ENCODE measurements around the gene PSAPL1.

The PSAPL1 gene

DNA sequence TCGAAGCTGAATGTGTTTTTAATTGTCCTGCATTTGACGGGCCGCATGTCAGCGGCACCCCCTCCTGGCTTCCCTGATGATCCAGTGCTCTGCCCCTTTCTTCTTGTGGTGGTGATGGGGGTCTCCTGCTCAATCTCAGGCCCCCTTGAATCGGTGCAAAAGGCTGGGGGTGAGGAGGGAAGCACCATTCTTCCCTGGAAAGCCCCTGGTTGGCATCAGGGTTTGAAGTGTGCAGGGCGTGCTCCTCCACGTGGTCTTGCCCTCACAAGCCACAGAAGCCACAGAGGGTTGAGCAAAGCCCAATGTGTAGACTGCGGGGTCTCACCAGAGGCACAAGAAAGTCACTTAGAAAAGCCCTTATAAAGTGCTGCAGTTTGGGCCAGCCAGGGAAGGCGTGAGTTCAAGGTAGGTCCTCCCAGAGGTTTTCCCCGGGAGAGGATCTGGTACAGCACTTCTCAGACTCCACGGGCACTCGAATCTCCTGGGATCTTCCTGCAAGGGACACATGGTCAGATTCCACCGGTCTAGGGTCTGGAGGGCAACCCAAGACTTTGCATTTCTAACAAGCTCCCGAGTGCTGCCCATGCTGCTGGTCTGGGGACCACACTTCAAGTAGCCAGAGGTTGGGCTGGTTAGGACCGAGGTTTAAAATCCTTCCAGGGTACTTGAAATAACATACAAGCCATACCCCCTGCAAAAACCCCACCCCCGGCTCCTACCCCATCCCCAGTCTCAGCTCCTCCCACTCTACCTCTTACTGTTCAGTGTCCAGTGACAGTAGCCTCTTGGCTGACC lies 35.1 kb downstream of the PSAPL1 start:
- H3K9me3 ChIP-seq (ENCODE audit: severe bottlenecking), result no peaks in the 10 kb centered on the region
- TF ChIP-seq, protein P1, sequence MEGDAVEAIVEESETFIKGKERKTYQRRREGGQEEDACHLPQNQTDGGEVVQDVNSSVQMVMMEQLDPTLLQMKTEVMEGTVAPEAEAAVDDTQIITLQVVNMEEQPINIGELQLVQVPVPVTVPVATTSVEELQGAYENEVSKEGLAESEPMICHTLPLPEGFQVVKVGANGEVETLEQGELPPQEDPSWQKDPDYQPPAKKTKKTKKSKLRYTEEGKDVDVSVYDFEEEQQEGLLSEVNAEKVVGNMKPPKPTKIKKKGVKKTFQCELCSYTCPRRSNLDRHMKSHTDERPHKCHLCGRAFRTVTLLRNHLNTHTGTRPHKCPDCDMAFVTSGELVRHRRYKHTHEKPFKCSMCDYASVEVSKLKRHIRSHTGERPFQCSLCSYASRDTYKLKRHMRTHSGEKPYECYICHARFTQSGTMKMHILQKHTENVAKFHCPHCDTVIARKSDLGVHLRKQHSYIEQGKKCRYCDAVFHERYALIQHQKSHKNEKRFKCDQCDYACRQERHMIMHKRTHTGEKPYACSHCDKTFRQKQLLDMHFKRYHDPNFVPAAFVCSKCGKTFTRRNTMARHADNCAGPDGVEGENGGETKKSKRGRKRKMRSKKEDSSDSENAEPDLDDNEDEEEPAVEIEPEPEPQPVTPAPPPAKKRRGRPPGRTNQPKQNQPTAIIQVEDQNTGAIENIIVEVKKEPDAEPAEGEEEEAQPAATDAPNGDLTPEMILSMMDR (IDR thresholded peaks at IDR 0.05; ENCODE audit: low read depth, low read length), result no peak
- no peak overlapping the region for H3K4me3 ChIP-seq (ENCODE audit: low read depth, low read length)
- H3K27me3 ChIP-seq (ENCODE audit: insufficient read depth, low read depth, severe bottlenecking), result no peaks in the 10 kb centered on the region
- DNase-seq, result peak; percentile 3
- no peak overlapping the region for H3K27ac ChIP-seq
- H3K36me3 ChIP-seq, result peaks cover 7% of the 10 kb centered on the region

DNA sequence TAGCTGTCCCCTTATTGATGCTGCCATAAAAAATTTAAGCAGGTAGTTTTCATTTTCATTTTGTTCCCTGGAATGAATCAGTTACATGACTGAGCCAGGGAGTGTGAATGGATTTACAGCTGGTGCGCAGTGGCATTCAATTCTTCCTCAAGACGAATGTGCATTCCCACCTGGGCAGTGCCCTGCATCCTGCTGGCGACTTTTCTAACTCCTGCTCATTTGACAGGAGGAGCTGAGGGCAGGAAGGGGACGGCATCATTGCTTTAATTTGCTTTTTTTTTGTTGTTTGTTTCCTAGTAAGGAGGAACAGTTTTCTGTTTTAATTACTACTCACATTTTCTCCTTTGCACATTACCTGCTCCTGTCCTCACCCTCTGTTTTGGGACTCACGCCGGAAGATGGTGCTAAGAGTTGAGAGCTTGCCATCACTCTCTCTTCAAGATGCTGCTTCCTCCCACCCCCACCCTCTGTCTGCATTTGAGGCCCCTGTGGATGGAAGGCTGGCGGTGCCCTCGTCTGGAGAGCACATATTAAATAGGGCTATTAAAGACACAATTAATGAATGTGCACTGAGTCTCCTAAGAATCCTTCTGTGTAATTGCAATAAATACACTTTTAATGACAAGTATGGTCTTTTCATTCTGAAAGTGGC lies 35.8 kb downstream of the PSAPL1 start:
- peak; percentile 4 for DNase-seq
- peaks cover 5% of the 10 kb centered on the region for H3K36me3 ChIP-seq
- no peaks in the 10 kb centered on the region for H3K27me3 ChIP-seq (ENCODE audit: insufficient read depth, low read depth, severe bottlenecking)
- no peak overlapping the region for H3K4me3 ChIP-seq (ENCODE audit: low read depth, low read length)
- no peaks in the 10 kb centered on the region for H3K9me3 ChIP-seq (ENCODE audit: severe bottlenecking)
- H3K27ac ChIP-seq, result no peak overlapping the region
- TF ChIP-seq, protein P1 (IDR thresholded peaks at IDR 0.05; ENCODE audit: low read depth, low read length), result no peak

DNA sequence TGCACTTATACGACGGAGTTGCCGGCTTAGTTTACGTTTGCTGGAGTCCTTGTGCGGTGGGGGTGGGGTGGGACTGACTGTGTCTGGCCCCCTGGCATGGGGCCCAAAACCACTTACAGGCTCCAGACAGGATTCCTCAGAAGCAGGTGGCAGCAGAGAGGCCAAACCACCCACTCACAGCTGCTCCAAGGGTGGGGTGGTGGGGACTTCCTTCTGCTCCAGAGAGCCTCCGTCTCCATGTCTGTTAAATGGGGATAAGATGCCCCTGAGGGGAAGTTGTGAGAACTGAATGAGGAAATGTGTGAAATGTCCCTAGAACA lies 36.7 kb downstream of the PSAPL1 start:
- TF ChIP-seq, protein P1 (IDR thresholded peaks at IDR 0.05; ENCODE audit: low read depth, low read length), result peak; percentile 30; the same call in 1 of the 2 replicates
- Histone ChIP-seq H3K27me3 (ENCODE audit: insufficient read depth, low read depth, severe bottlenecking) (no peaks in the 10 kb centered on the region), H3K36me3 (peaks cover 5% of the 10 kb centered on the region), H3K27ac (no peak overlapping the region; the same call in 1 of the 2 replicates), H3K9me3 (ENCODE audit: severe bottlenecking) (no peaks in the 10 kb centered on the region), H3K4me3 (ENCODE audit: low read depth, low read length) (no peak overlapping the region)
- peak; percentile 66 for DNase-seq

DNA sequence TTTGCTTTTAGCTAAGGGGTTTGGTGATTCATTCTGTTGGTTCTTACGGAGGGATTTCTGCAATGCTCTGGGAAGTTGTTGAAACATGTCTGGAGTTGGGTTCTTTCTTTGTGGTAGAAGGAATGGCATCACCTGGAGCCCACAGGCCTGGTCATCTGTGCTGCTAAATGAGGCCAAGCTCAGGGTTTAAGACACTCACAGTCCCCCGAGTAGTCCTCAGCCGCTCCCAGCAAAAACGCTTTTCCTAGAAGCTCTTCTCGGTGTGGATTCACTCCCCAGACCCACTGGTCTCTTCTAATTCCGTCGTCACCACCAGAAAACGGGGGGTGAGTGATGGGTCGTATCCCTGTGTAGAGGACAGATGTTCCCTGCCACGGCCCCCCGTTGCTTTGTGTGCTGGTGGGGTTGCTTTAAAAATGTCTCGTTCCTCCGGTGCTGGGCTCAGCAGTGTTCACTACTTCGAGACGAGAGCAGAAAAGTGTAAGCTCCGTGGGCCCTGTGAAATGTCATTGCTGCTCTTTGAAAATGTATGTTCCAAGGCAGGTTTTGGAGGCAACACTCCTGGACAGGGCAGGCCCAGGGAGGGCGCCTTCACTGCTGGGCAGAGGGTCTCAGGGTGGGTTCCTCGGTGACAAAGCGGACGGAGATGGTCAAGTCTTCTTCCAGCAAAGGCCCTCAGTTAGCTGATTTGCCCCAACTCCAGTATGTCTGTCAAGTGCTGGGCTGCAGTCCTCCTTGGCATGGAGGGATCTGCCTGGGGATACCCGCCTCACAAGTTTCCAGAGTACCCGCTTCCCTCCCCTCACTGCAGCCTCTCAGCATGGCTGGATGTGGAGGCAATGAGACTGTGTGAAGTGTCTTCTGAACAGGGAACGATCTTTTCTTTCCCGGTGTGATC lies 37.3 kb downstream of the PSAPL1 start:
- peak; percentile 53 for DNase-seq
- Histone ChIP-seq H3K4me3 (ENCODE audit: low read depth, low read length) (no peak overlapping the region), H3K9me3 (ENCODE audit: severe bottlenecking) (no peaks in the 10 kb centered on the region), H3K27me3 (ENCODE audit: insufficient read depth, low read depth, severe bottlenecking) (no peaks in the 10 kb centered on the region), H3K27ac (peak overlapping the region; percentile 69), H3K36me3 (peaks cover 5% of the 10 kb centered on the region)
- TF ChIP-seq, protein P1 (IDR thresholded peaks at IDR 0.05; ENCODE audit: low read depth, low read length), result no peak

DNA sequence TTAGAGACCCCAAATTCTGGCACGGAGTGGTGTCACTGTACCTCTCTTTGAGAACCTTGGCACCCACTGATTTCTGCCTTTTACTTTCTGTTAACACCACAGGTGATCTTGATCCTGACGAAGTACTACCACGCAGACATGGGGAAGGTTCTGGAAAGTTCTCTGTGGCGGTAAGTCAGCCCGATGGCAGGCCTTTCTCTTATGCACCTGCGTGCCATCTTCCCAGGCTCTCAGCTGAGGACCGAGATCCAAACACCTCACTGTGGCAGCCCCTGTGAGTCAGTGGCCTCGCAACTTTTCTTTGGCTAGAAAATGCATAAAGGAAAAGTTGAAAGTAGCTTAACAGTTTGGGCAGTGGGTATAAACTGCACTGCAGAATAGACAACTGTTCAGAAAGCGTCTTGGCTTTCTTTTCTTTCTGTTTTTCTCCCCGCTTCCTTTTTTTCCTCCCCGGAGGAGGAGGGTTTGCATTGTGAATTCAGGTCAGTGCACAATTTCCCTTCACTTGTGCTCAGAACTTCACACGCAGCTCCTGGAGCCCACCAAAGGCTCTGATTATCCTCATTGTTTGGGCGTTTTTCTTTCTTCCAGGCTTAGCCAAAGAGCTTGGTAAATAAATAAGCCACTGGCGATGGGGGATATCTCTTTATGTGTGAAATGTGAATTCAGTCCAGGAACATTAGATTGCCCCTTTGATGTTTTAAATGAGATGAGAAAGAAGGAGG lies 38.4 kb downstream of the PSAPL1 start:
- TF ChIP-seq, protein P1 (IDR thresholded peaks at IDR 0.05; ENCODE audit: low read depth, low read length), result no peak
- peaks cover 5% of the 10 kb centered on the region for H3K36me3 ChIP-seq
- H3K27ac ChIP-seq, result peak overlapping the region; percentile 69
- no peaks in the 10 kb centered on the region for H3K9me3 ChIP-seq (ENCODE audit: severe bottlenecking)
- peak; percentile 4 for DNase-seq
- H3K4me3 ChIP-seq (ENCODE audit: low read depth, low read length), result no peak overlapping the region
- H3K27me3 ChIP-seq (ENCODE audit: insufficient read depth, low read depth, severe bottlenecking), result no peaks in the 10 kb centered on the region

All from WERI-Rb-1 (cell line).